Gastroesophageal sphincter (tissue), 4 donors: ENCODE measurements around the gene PARD3. TPM values are rescaled to one million over a fixed set of nuclear protein-coding genes. Genes with fewer than 3 reads are reported as not detected.

Source experiments
- ATAC-seq: fragments of 150-250 bp; one replicate; pipeline ENCODE4 v1.9.1; 2016; ENCODE audit warnings: mild to moderate bottlenecking, moderate library complexity
- H3K27ac ChIP-seq, 4 donors: fragments of 200-600 bp; sonication (generic) in 3 of 4; 1 replicate in 3 of 4; 2 replicates in 1 of 4; pipeline ENCODE4 v1.5.1; 2016 to 2019
- H3K27me3 ChIP-seq: fragments of 200-600 bp; sonication (generic); one replicate; pipeline ENCODE4 v1.5.1; 2019
- H3K36me3 ChIP-seq, 2 donors: fragments of 200-600 bp; sonication (generic); one replicate each; pipeline ENCODE4 v1.5.1; 2019; ENCODE audit warnings: control low read depth in 1 of 2
- H3K4me1 ChIP-seq, 3 donors: fragments of 200-600 bp; sonication (generic); 1 replicate in 2 of 3; 2 replicates in 1 of 3; pipeline ENCODE4 v1.5.1; 2016 to 2019; ENCODE audit warnings: control low read depth in 2 of 3
- H3K4me3 ChIP-seq, 2 donors: fragments of 200-600 bp; sonication (generic); one replicate each; pipeline ENCODE4 v1.5.1; 2019; ENCODE audit warnings: mild to moderate bottlenecking in 1 of 2, moderate library complexity in 1 of 2
- H3K9me3 ChIP-seq, 3 donors: fragments of 200-600 bp; sonication (generic); one replicate each; pipeline ENCODE4 v1.5.1; 2017 to 2019; ENCODE audit warnings: control low read depth in 2 of 3
- CTCF ChIP-seq, 4 experiments: fragments of 200-600 bp in 2 of 4; fragments of 450-650 bp in 2 of 4; sonication (generic) in 1 of 4; IDR thresholded peaks; one replicate each; pipeline ENCODE4 v1.5.1; 2017 to 2019; ENCODE audit warnings: antibody characterized with exemption in 4 of 4, mild to moderate bottlenecking in 2 of 4, moderate library complexity in 2 of 4
- EP300 ChIP-seq: sonication (generic); formaldehyde crosslinking; IDR thresholded peaks from one replicate; pipeline ENCODE4 v1.6.1; 2017; ENCODE audit warnings: antibody characterized with exemption, mild to moderate bottlenecking
- POLR2A ChIP-seq, 2 donors: fragments of 450-650 bp; IDR thresholded peaks; one replicate each; pipeline ENCODE4 v1.6.1; 2017; ENCODE audit warnings: antibody characterized with exemption in 2 of 2, mild to moderate bottlenecking in 2 of 2, moderate library complexity in 1 of 2
- POLR2AphosphoS5 ChIP-seq: sonication (generic); formaldehyde crosslinking; IDR thresholded peaks from one replicate; pipeline ENCODE4 v1.6.1; 2017; ENCODE audit warnings: antibody characterized with exemption
- whole genome bisulfite sequencing, 2 donors: methylation state at CpG; one replicate each; pipeline ENCODE4 v1.1.5; 2018; ENCODE audit warnings: low coverage in 1 of 2; 5-methylcytosine and 5-hydroxymethylcytosine counted together
- total RNA-seq, 4 donors: library from RNA; depleted of rRNA; stranded (reverse); fragments of >200 nt; gene quantifications; one replicate each; pipeline ENCODE4 v1.1.0, GENCODE V29; 2016

Gene PARD3
- total RNA-seq, 4 donors from 2014 or later: 101 to 127 (median 115) TPM

GRCh38 chr10:34081948-34082347, 733.1 kb downstream of the PARD3 start:
- no peak overlapping the region for H3K4me3 ChIP-seq
- H3K4me1 ChIP-seq: peaks cover 0 to 34% (median 13%) of the 10 kb centered on the region in 3 donors
- no peaks in the 10 kb centered on the region for H3K27me3 ChIP-seq
- TF ChIP-seq EP300: no peak
- TF ChIP-seq CTCF (IDR thresholded peaks at IDR 0.05): no peak
- no peak for TF ChIP-seq POLR2AphosphoS5
- TF ChIP-seq POLR2A (IDR thresholded peaks at IDR 0.05): no peak
- H3K9me3 ChIP-seq: peaks cover 0 to 18% (median 0%) of the 10 kb centered on the region in 3 donors
- 92 to 95% methylated on average over 6 to 10 of the region's 11 CpGs for WGBS, 2 donors
- H3K36me3 ChIP-seq: no peaks in the 10 kb centered on the region
- H3K27ac ChIP-seq: no peak overlapping the region
- no peak for ATAC-seq

- H3K9me3 ChIP-seq: peaks cover 0 to 18% (median 0%) of the 10 kb centered on the region in 3 donors
- H3K27ac ChIP-seq: no peak overlapping the region
- no peaks in the 10 kb centered on the region for H3K36me3 ChIP-seq
- peak; percentile 14 for ATAC-seq
- H3K4me1 ChIP-seq: peaks cover 0 to 34% (median 13%) of the 10 kb centered on the region in 3 donors
- no peaks in the 10 kb centered on the region for H3K27me3 ChIP-seq
- WGBS, 2 donors: 68 to 77% methylated on average over 5 to 6 of the region's 6 CpGs
- no peak overlapping the region for H3K4me3 ChIP-seq
- TF ChIP-seq CTCF (IDR thresholded peaks at IDR 0.05): no peak
- no peak for TF ChIP-seq POLR2AphosphoS5
- no peak for TF ChIP-seq POLR2A (IDR thresholded peaks at IDR 0.05)
- TF ChIP-seq EP300: no peak
These were observed 733.8 kb downstream of the PARD3 start for GRCh38 chr10:34081347-34081743.

GRCh38 chr10:34080485-34081346, 734.4 kb downstream of the PARD3 start:
- peak overlapping the region in 2 of 4 donors; percentile 26 to 51 for H3K27ac ChIP-seq
- 76 to 77% methylated on average over 12 to 14 of the region's 16 CpGs for WGBS, 2 donors

GRCh38 chr10:34079702-34080484, 735.2 kb downstream of the PARD3 start:
- Histone ChIP-seq H3K36me3 (no peaks in the 10 kb centered on the region), H3K27me3 (no peaks in the 10 kb centered on the region), H3K4me1 (peaks cover 0 to 34% (median 13%) of the 10 kb centered on the region in 3 donors), H3K27ac (peak overlapping the region in 2 of 4 donors; percentile 26 to 51), H3K4me3 (no peak overlapping the region), H3K9me3 (peaks cover 0 to 18% (median 0%) of the 10 kb centered on the region in 3 donors)
- 90 to 94% methylated on average over 9 to 11 of the region's 17 CpGs for WGBS, 2 donors
- no peak for ATAC-seq
- TF ChIP-seq CTCF (IDR thresholded peaks at IDR 0.05): no peak
- no peak for TF ChIP-seq POLR2AphosphoS5
- no peak for TF ChIP-seq EP300
- no peak for TF ChIP-seq POLR2A (IDR thresholded peaks at IDR 0.05)

More at GRCh38 chr10:34080485-34081346, 734.4 kb downstream of the PARD3 start:
- H3K36me3 ChIP-seq: no peaks in the 10 kb centered on the region
- H3K9me3 ChIP-seq: peaks cover 0 to 18% (median 0%) of the 10 kb centered on the region in 3 donors
- no peak overlapping the region for H3K4me3 ChIP-seq
- peaks cover 0 to 34% (median 13%) of the 10 kb centered on the region in 3 donors for H3K4me1 ChIP-seq
- TF ChIP-seq CTCF (IDR thresholded peaks at IDR 0.05) (no peak), POLR2AphosphoS5 (peak; percentile 88)
- ATAC-seq: peak; percentile 84
- no peaks in the 10 kb centered on the region for H3K27me3 ChIP-seq
